A673 (cell line): ENCODE results near the gene MAPK4.

Source experiments
- EZH2 ChIP-seq: fragments of 200-600 bp; sonication (generic); IDR thresholded peaks from 2 replicates; pipeline ENCODE4 v1.6.1; 2017; ENCODE audit warnings: borderline replicate concordance, low read depth, mild to moderate bottlenecking, mixed read lengths, antibody characterized with exemption, low read length; ENCODE audit not compliant: poor library complexity, severe bottlenecking
- TF ChIP-seq, protein P1 (sequence below): fragments of 300-800, 200-600 bp; sonication (generic); conservative IDR thresholded peaks from 2 replicates; pipeline ENCODE4 v1.5.1; 2017; ENCODE audit warnings: low read depth, mild to moderate bottlenecking, antibody characterized with exemption, low read length, moderate library complexity, mixed read lengths

- TF ChIP-seq, protein P1, sequence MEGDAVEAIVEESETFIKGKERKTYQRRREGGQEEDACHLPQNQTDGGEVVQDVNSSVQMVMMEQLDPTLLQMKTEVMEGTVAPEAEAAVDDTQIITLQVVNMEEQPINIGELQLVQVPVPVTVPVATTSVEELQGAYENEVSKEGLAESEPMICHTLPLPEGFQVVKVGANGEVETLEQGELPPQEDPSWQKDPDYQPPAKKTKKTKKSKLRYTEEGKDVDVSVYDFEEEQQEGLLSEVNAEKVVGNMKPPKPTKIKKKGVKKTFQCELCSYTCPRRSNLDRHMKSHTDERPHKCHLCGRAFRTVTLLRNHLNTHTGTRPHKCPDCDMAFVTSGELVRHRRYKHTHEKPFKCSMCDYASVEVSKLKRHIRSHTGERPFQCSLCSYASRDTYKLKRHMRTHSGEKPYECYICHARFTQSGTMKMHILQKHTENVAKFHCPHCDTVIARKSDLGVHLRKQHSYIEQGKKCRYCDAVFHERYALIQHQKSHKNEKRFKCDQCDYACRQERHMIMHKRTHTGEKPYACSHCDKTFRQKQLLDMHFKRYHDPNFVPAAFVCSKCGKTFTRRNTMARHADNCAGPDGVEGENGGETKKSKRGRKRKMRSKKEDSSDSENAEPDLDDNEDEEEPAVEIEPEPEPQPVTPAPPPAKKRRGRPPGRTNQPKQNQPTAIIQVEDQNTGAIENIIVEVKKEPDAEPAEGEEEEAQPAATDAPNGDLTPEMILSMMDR = no peak
- TF ChIP-seq EZH2 = no peak
Measured at GRCh38 chr18:50720325-50720674, 160.4 kb downstream of the MAPK4 start.
